OCI-LY1 (cell line): ENCODE measurements around the gene LSM14A.

Experiments
- H2AFZ ChIP-seq: fragments of 200-600 bp; sonication (generic), shearing (Covaris generic); 2 replicates; pipeline ENCODE4 v1.6.0; 2014; ENCODE audit warnings: antibody characterized with exemption, mild to moderate bottlenecking, low read length
- H3F3A ChIP-seq: fragments of 200-600 bp; sonication (generic), shearing (Covaris generic); 2 replicates; pipeline ENCODE4 v1.6.0; 2014; ENCODE audit warnings: mild to moderate bottlenecking, antibody characterized with exemption, low read length, moderate library complexity; ENCODE audit not compliant: insufficient read depth
- H3K27ac ChIP-seq: fragments of 200-600 bp; sonication (generic); 2 replicates; pipeline ENCODE4 v1.5.1; 2014; ENCODE audit warnings: low read length, mixed run types, mild to moderate bottlenecking, low read depth; ENCODE audit not compliant: poor library complexity, severe bottlenecking
- H3K27me3 ChIP-seq: fragments of 200-600 bp; sonication (generic); 2 replicates; pipeline ENCODE4 v1.6.0; 2014; ENCODE audit warnings: antibody characterized with exemption, mild to moderate bottlenecking, low read length, moderate library complexity; ENCODE audit not compliant: insufficient read depth
- H3K36me3 ChIP-seq: fragments of 200-600 bp; sonication (generic); 2 replicates; pipeline ENCODE4 v1.6.1; 2014; ENCODE audit warnings: mild to moderate bottlenecking, antibody characterized with exemption, low read length, moderate library complexity, mixed read lengths; ENCODE audit not compliant: insufficient read depth
- H3K4me1 ChIP-seq: fragments of 200-600 bp; sonication (generic); 2 replicates; pipeline ENCODE4 v1.5.1; 2014; ENCODE audit warnings: mild to moderate bottlenecking, low read length, moderate library complexity; ENCODE audit not compliant: insufficient read depth, severe bottlenecking
- H3K4me2 ChIP-seq: fragments of 200-600 bp; sonication (generic), shearing (Covaris generic); 2 replicates; pipeline ENCODE4 v1.6.1; 2014; ENCODE audit warnings: low read length
- H3K4me3 ChIP-seq: fragments of 200-600 bp; sonication (generic); 2 replicates; pipeline ENCODE4 v1.5.1; 2014; ENCODE audit warnings: low read length, low read depth, mild to moderate bottlenecking, mixed read lengths; ENCODE audit not compliant: poor library complexity, severe bottlenecking
- H3K79me2 ChIP-seq: fragments of 200-600 bp; shearing (Covaris generic); 2 replicates; pipeline ENCODE4 v1.6.1; 2016; ENCODE audit warnings: mixed run types, low read length, mixed read lengths; ENCODE audit not compliant: insufficient read depth
- H3K9ac ChIP-seq: fragments of 200-600 bp; sonication (generic), shearing (Covaris generic); 2 replicates; pipeline ENCODE4 v1.6.1; 2014; ENCODE audit warnings: mild to moderate bottlenecking, low read length, mixed read lengths
- H3K9me2 ChIP-seq: fragments of 200-600 bp; sonication (generic), shearing (Covaris generic); 2 replicates; pipeline ENCODE4 v1.6.1; 2014; ENCODE audit warnings: low read depth, mild to moderate bottlenecking, low read length, mixed read lengths
- H3K9me3 ChIP-seq: fragments of 200-600 bp; shearing (Covaris generic); 2 replicates; pipeline ENCODE4 v1.6.1; 2014; ENCODE audit warnings: low read length, mixed read lengths
- H4K20me1 ChIP-seq: fragments of 200-600 bp; sonication (generic), shearing (Covaris generic); 2 replicates; pipeline ENCODE4 v1.6.0; 2016; ENCODE audit warnings: mild to moderate bottlenecking, low read length; ENCODE audit not compliant: insufficient read depth
- EZH2 ChIP-seq: fragments of 200-600 bp; sonication (generic), shearing (Covaris generic); IDR thresholded peaks from 2 replicates; pipeline ENCODE4 v1.8.0; 2017; ENCODE audit warnings: borderline replicate concordance, mixed run types, mild to moderate bottlenecking, antibody characterized with exemption, low read length, moderate library complexity, mixed read lengths
- TF ChIP-seq, protein P1 (sequence below): fragments of 200-600 bp; sonication (generic), shearing (Covaris generic); IDR thresholded peaks from 2 replicates; pipeline ENCODE4 v1.5.1; 2017; ENCODE audit warnings: mild to moderate bottlenecking, antibody characterized with exemption, low read length, moderate library complexity, mixed read lengths

The LSM14A gene

DNA sequence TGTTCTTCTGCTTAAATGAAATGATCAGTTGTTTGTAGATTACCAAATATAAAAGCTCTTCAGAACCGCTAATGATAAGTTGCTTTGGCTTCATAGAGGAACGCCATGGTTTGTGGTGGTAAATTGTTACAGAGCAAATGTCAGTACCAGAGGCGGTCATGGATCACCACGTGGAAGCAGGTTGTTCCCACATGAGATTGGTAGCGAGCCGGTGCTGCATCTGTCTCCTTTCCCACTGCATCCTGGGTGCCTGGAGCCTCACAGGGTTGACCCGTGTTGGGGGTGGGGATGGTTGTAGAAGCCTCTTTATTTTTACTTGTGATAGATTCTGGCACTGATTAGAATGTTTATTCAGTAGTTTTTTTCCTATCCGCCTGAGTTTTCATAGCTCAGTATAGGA, 96.8 kb downstream of the LSM14A start:
- no peak for TF ChIP-seq EZH2
- TF ChIP-seq, protein P1, sequence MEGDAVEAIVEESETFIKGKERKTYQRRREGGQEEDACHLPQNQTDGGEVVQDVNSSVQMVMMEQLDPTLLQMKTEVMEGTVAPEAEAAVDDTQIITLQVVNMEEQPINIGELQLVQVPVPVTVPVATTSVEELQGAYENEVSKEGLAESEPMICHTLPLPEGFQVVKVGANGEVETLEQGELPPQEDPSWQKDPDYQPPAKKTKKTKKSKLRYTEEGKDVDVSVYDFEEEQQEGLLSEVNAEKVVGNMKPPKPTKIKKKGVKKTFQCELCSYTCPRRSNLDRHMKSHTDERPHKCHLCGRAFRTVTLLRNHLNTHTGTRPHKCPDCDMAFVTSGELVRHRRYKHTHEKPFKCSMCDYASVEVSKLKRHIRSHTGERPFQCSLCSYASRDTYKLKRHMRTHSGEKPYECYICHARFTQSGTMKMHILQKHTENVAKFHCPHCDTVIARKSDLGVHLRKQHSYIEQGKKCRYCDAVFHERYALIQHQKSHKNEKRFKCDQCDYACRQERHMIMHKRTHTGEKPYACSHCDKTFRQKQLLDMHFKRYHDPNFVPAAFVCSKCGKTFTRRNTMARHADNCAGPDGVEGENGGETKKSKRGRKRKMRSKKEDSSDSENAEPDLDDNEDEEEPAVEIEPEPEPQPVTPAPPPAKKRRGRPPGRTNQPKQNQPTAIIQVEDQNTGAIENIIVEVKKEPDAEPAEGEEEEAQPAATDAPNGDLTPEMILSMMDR, result no peak
- Histone ChIP-seq H2AFZ (no peak overlapping the region), H3K27ac (no peak overlapping the region), H4K20me1 (no peaks in the 10 kb centered on the region), H3K4me2 (no peak overlapping the region), H3K79me2 (no peaks in the 10 kb centered on the region), H3F3A (no peaks in the 10 kb centered on the region), H3K36me3 (no peaks in the 10 kb centered on the region), H3K27me3 (no peaks in the 10 kb centered on the region), H3K9me2 (no peaks in the 10 kb centered on the region), H3K9me3 (no peaks in the 10 kb centered on the region), H3K9ac (no peak overlapping the region), H3K4me3 (no peak overlapping the region), H3K4me1 (peaks cover 37% of the 10 kb centered on the region)

GRCh38 chr19:34269489-34269888, 97.2 kb downstream of the LSM14A start:
- H3K4me3 ChIP-seq, result no peak overlapping the region
- no peaks in the 10 kb centered on the region for H4K20me1 ChIP-seq
- no peak overlapping the region for H3K27ac ChIP-seq
- H3K4me1 ChIP-seq, result peaks cover 37% of the 10 kb centered on the region
- no peak overlapping the region for H2AFZ ChIP-seq
- no peaks in the 10 kb centered on the region for H3K27me3 ChIP-seq
- H3K9me3 ChIP-seq, result no peaks in the 10 kb centered on the region
- H3K4me2 ChIP-seq, result peak overlapping the region; percentile 55
- TF ChIP-seq, protein P1, result no peak
- no peak for TF ChIP-seq EZH2
- no peaks in the 10 kb centered on the region for H3K79me2 ChIP-seq
- H3K9me2 ChIP-seq, result no peaks in the 10 kb centered on the region
- no peaks in the 10 kb centered on the region for H3F3A ChIP-seq
- no peaks in the 10 kb centered on the region for H3K36me3 ChIP-seq
- H3K9ac ChIP-seq, result no peak overlapping the region

DNA sequence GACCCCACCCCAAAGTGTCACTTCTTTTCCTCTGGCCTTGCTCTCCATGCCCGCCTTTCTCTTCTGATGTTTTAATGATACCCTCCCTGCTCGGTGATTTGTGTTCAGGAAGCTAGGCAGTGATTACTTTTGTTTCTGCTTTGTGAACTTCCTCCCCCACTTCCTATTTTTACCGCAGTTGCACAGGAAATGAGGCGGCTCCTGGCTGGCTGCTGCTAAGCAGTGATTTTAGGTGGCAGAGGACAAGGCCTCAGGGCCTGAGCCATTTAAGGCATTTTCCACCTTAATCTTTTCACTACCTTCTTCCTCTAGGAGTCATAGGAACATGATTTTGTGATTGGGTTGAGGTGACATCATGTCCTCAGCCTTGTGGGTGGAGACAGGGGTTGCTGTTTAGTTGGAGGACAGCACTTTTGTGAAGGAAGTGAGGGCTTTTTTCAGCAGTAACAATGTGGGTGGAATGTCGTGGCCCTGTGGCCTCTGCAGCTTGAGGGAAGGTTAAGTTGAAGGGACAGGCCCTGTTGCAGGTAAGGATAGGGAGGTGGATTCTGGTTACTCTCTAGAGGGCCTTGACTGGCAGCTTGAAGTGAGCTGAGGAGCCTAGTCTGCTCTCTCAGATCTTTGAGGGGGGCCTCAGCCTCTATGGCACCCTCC, 97.8 kb downstream of the LSM14A start:
- no peak overlapping the region; the same call in 1 of the 2 replicates for H3K9ac ChIP-seq
- TF ChIP-seq EZH2, result no peak
- TF ChIP-seq, protein P1, result no peak
- peak overlapping the region; percentile 55 for H3K4me2 ChIP-seq
- no peaks in the 10 kb centered on the region for H3K36me3 ChIP-seq
- no peaks in the 10 kb centered on the region for H3F3A ChIP-seq
- peak overlapping the region; percentile 30 for H3K27ac ChIP-seq
- H4K20me1 ChIP-seq, result no peaks in the 10 kb centered on the region
- no peak overlapping the region for H2AFZ ChIP-seq
- no peaks in the 10 kb centered on the region for H3K79me2 ChIP-seq
- H3K9me3 ChIP-seq, result no peaks in the 10 kb centered on the region
- H3K9me2 ChIP-seq, result no peaks in the 10 kb centered on the region
- peak overlapping the region; percentile 13 for H3K4me3 ChIP-seq
- peaks cover 37% of the 10 kb centered on the region for H3K4me1 ChIP-seq
- no peaks in the 10 kb centered on the region for H3K27me3 ChIP-seq
